ENCODE measurements around the gene LRATD1. TPM values are rescaled to one million over a fixed set of nuclear protein-coding genes. Genes with fewer than 3 reads are reported as not detected.

The LRATD1 gene
- total RNA-seq, 1 experiment from 2014 or later, result not detected

DNA sequence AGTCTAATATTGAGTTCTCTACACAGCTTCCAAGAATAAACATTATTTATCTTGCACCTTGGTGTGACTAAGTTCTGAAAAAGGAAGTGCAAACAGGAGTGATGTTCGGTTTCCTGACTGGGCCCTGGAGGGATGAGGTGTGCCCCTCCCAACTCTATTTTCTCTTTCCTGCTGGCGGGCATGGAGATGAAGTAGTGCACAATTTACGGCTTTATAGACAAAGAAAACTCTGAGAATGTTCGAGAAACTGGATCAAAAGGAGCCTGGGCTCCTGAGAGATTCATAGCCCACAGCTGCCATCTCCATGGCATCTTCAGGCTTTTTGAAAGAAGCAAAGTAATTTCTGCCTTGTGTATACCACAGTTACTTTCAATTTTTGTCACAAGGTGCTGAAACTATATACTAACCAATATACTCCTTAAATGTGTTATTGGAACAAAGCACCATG lies 22.3 kb downstream of the LRATD1 start:
- Histone ChIP-seq H3K27me3 (replicated peaks; ENCODE audit: insufficient read depth, low read depth, low read length, poor library complexity) (peaks cover 27% of the 10 kb centered on the region), H3K4me1 (ENCODE audit: insufficient read depth, low read length, poor library complexity, severe bottlenecking) (no peaks in the 10 kb centered on the region), H3K9me3 (ENCODE audit: low read depth, low read length, poor library complexity, severe bottlenecking) (no peaks in the 10 kb centered on the region), H3K27ac (ENCODE audit: low read depth, low read length, poor library complexity, severe bottlenecking) (no peak overlapping the region), H3K4me3 (ENCODE audit: low read depth, low read length, poor library complexity, severe bottlenecking) (no peak overlapping the region), H3K36me3 (ENCODE audit: insufficient read depth, low read length, poor library complexity, severe bottlenecking) (no peaks in the 10 kb centered on the region)
- DNase-seq (ENCODE audit: low spot score), result no peak
- ChIA-PET POLR2A (ENCODE audit: low non-redundant PET) (no interaction called here), CTCF (no interaction called here)
- BruUV-seq (replicated peaks), result no TSS peak
- TF ChIP-seq EZH2 (IDR thresholded peaks at IDR 0.05; ENCODE audit: borderline replicate concordance, low read depth, low read length, poor library complexity, severe bottlenecking), result no peak
- TF ChIP-seq, protein P1, sequence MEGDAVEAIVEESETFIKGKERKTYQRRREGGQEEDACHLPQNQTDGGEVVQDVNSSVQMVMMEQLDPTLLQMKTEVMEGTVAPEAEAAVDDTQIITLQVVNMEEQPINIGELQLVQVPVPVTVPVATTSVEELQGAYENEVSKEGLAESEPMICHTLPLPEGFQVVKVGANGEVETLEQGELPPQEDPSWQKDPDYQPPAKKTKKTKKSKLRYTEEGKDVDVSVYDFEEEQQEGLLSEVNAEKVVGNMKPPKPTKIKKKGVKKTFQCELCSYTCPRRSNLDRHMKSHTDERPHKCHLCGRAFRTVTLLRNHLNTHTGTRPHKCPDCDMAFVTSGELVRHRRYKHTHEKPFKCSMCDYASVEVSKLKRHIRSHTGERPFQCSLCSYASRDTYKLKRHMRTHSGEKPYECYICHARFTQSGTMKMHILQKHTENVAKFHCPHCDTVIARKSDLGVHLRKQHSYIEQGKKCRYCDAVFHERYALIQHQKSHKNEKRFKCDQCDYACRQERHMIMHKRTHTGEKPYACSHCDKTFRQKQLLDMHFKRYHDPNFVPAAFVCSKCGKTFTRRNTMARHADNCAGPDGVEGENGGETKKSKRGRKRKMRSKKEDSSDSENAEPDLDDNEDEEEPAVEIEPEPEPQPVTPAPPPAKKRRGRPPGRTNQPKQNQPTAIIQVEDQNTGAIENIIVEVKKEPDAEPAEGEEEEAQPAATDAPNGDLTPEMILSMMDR (conservative IDR thresholded peaks at IDR 0.05; ENCODE audit: low read depth, low read length), result no peak
- intact Hi-C loops (cut with micrococcal nuclease; ENCODE audit: unreplicated experiment), result no loop called here

DNA sequence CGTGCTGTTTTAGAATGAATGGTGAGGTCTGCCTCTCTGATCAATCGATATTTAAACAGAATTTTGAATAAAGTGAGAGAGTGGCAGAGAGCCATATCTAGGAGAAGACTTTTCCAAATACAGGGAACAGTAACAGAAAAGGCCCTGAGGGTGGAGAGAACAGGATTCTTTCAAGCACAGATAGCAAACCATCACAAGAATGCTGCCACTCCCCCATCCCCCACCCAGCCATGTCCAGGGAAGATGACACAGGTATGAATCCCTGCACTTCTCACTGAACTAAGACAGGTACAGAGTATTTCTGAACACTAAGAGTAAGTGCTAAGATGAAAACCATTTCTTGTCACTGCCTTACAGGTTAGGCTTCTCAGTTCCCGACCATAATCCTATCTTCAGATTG lies 23.6 kb downstream of the LRATD1 start:
- Histone ChIP-seq H3K9me3 (ENCODE audit: low read depth, low read length, poor library complexity, severe bottlenecking) (no peaks in the 10 kb centered on the region), H3K27ac (ENCODE audit: low read depth, low read length, poor library complexity, severe bottlenecking) (no peak overlapping the region), H3K4me3 (ENCODE audit: low read depth, low read length, poor library complexity, severe bottlenecking) (no peak overlapping the region), H3K27me3 (replicated peaks; ENCODE audit: insufficient read depth, low read depth, low read length, poor library complexity) (peaks cover 30% of the 10 kb centered on the region), H3K4me1 (ENCODE audit: insufficient read depth, low read length, poor library complexity, severe bottlenecking) (no peaks in the 10 kb centered on the region), H3K36me3 (ENCODE audit: insufficient read depth, low read length, poor library complexity, severe bottlenecking) (no peaks in the 10 kb centered on the region)
- ChIA-PET POLR2A (ENCODE audit: low non-redundant PET) (no interaction called here), CTCF (no interaction called here)
- no peak for DNase-seq (ENCODE audit: low spot score)
- BruUV-seq (replicated peaks), result no TSS peak
- intact Hi-C loops (cut with micrococcal nuclease; ENCODE audit: unreplicated experiment), result no loop called here
- TF ChIP-seq, protein P1 (conservative IDR thresholded peaks at IDR 0.05; ENCODE audit: low read depth, low read length), result no peak
- TF ChIP-seq EZH2 (IDR thresholded peaks at IDR 0.05; ENCODE audit: borderline replicate concordance, low read depth, low read length, poor library complexity, severe bottlenecking), result no peak

DNA sequence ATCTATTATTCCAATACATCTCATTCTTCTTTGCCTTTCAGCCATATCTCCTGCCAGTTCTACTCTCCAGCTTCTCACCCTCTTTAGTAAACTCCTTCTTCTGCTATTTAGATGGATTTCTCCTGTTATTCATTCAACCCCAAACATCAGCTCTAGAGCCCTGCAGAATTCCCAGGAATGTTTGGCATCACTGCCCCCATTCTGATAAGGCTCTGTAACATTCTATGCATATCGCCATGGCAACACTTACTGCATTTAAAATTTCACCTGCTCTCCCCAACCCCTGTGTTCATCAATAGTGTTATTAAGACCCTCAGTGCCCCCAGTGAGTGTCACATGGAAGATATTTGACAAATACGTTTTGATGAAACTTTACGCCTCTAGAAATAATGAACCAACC lies 28.6 kb downstream of the LRATD1 start:
- ChIA-PET POLR2A (ENCODE audit: low non-redundant PET) (no interaction called here), CTCF (no interaction called here)
- no peaks in the 10 kb centered on the region for H3K4me1 ChIP-seq (ENCODE audit: insufficient read depth, low read length, poor library complexity, severe bottlenecking)
- no peaks in the 10 kb centered on the region for H3K9me3 ChIP-seq (ENCODE audit: low read depth, low read length, poor library complexity, severe bottlenecking)
- no peak for DNase-seq (ENCODE audit: low spot score)
- no peak overlapping the region for H3K27ac ChIP-seq (ENCODE audit: low read depth, low read length, poor library complexity, severe bottlenecking)
- peaks cover 21% of the 10 kb centered on the region for H3K27me3 ChIP-seq (replicated peaks; ENCODE audit: insufficient read depth, low read depth, low read length, poor library complexity)
- H3K4me3 ChIP-seq (ENCODE audit: low read depth, low read length, poor library complexity, severe bottlenecking), result no peak overlapping the region
- H3K36me3 ChIP-seq (ENCODE audit: insufficient read depth, low read length, poor library complexity, severe bottlenecking), result no peaks in the 10 kb centered on the region
- no peak for TF ChIP-seq EZH2 (IDR thresholded peaks at IDR 0.05; ENCODE audit: borderline replicate concordance, low read depth, low read length, poor library complexity, severe bottlenecking)
- TF ChIP-seq, protein P1 (conservative IDR thresholded peaks at IDR 0.05; ENCODE audit: low read depth, low read length), result no peak
- intact Hi-C loops (cut with micrococcal nuclease; ENCODE audit: unreplicated experiment), result no loop called here
- BruUV-seq (replicated peaks), result no TSS peak

Measured in A673 (cell line).